Heart left ventricle (tissue), 16 donors: ENCODE data around the gene KCNH5. TPM values are rescaled to one million over a fixed set of nuclear protein-coding genes. Genes with fewer than 3 reads are reported as not detected.

Source experiments
- ATAC-seq, 4 donors: fragments of 200-7000 bp; cut with Tn5 transposase; one replicate each; pipeline ENCODE4 v1.9.1; 2020 to 2022; ENCODE audit warnings: moderate library complexity in 4 of 4, mild to moderate bottlenecking in 3 of 4, moderate number of reproducible peaks in 1 of 4
- DNase-seq, 5 donors: peaks; one replicate each; pipeline ENCODE4 v3.0.0-alpha.2; 2020
- H3K27ac ChIP-seq, 12 donors: fragments of 200-600 bp; sonication (generic) in 4 of 12; one replicate each; pipeline versions ENCODE4 v1.5.0 to v1.8.0; 2016 to 2022; ENCODE audit warnings: mild to moderate bottlenecking in 2 of 12
- H3K27me3 ChIP-seq, 9 donors: fragments of 200-600 bp; sonication (generic) in 2 of 9; one replicate each; pipeline versions ENCODE4 v1.5.1 to v1.8.0; 2016 to 2022; ENCODE audit warnings: mild to moderate bottlenecking in 3 of 9
- H3K36me3 ChIP-seq, 9 donors: fragments of 200-600 bp; sonication (generic) in 2 of 9; one replicate each; pipeline versions ENCODE4 v1.5.0 to v1.8.0; 2018 to 2022; ENCODE audit warnings: mild to moderate bottlenecking in 2 of 9
- H3K4me1 ChIP-seq, 12 donors: fragments of 200-600 bp; sonication (generic) in 4 of 12; one replicate each; pipeline versions ENCODE4 v1.5.0 to v1.8.0; 2016 to 2022; ENCODE audit warnings: mild to moderate bottlenecking in 3 of 12
- H3K4me3 ChIP-seq, 12 donors: fragments of 200-600 bp; sonication (generic) in 4 of 12; one replicate each; pipeline versions ENCODE4 v1.5.0 to v1.8.0; 2017 to 2022; ENCODE audit warnings: mild to moderate bottlenecking in 9 of 12, moderate library complexity in 4 of 12
- H3K9me3 ChIP-seq, 12 donors: fragments of 200-600 bp; sonication (generic) in 4 of 12; one replicate each; pipeline versions ENCODE4 v1.5.0 to v1.8.0; 2016 to 2022; ENCODE audit warnings: mild to moderate bottlenecking in 1 of 12
- POLR2A ChIP-seq, 2 donors: fragments of 450-650 bp; IDR thresholded peaks; one replicate each; pipeline ENCODE4 v1.6.1; 2017; ENCODE audit warnings: antibody characterized with exemption in 2 of 2, mild to moderate bottlenecking in 2 of 2, moderate library complexity in 2 of 2
- WGBS, 4 donors: extraction: QIAGEN DNeasy Blood & Tissue Kit in 2 of 4; methylation state at CpG; one replicate each; pipeline versions ENCODE4 v1.1.5 to v1.1.7; 2013 to 2018; 5-methylcytosine and 5-hydroxymethylcytosine counted together
- intact Hi-C, 10 donors: fragments of 100-400 bp; cut with DNase I; formaldehyde crosslinking; loops; one replicate each; pipeline versions ENCODE4 v1.11.1 to v1.14.2; 2022
- polyA plus RNA-seq, 2 donors: library from polyadenylated mRNA; stranded (reverse); fragments of 200-250 nt; gene quantifications; one replicate each; pipeline ENCODE4 v1.2.3, GENCODE V29; 2013
- total RNA-seq, 9 donors: library from RNA; depleted of rRNA in 2 of 9; stranded (reverse); fragments of >200 nt in 2 of 9; fragmentation: NEBNext Ultra II Directional in 3 of 9; extraction: Animal tissue kit (Norgen Biotek cat#: 25700) in 3 of 9; gene quantifications; one replicate each; pipeline versions ENCODE4 v1.1.0 to v1.2.4, GENCODE V29; 2016 to 2023
- TF ChIP-seq, protein P1 (sequence below), 12 donors: fragments of 200-600 bp; sonication (generic) in 4 of 12; IDR thresholded peaks; one replicate each; pipeline versions ENCODE4 v1.5.0 to v1.8.0; 2018 to 2022; ENCODE audit warnings: antibody characterized with exemption in 12 of 12, mild to moderate bottlenecking in 5 of 12
- donor health status: ischemic (EF 13 %, LVEDD 7.1; RV severe dilation, severe dysfunction).
- donor health status: healthy with polysubstance abuse.
- donor health status: DM: no; HTN: yes; CAD: no.
- donor health status: DM: no; HTN: no; CAD: no.
- donor health status: ischemic (EF 25% LVEDD 6.9; RV normal size, moderate dysfunction).
- donor health status: ischemic (EF 25% LVEDD 5.7; RV mildly dilated, moderate dysfunction).
- donor health status: healthy.
- donor health status: DM: yes; HTN: yes; CAD: no.
- donor health status: ischemic (EF 35%, LVEDD 5.7; RV mildly dilated, moderate dysfunction).
- donor health status: nonischemic (EF 11% LVEDD 7.7; RV severe dilation, severe dysfunction).
- donor health status: DM: yes; HTN: yes; CAD: no.
- donor health status: PGD.
- donor health status: ischemic (EF 29% LVEDD 5.4; RV normal size, mild dysfunction).
- donor health status: nonischemic (EF 23%, LVEDD 6.1; RV moderate dilation, normal function).

KCNH5 gene
- total and polyA plus RNA-seq, 11 donors = 0.17 to 0.66 TPM; not detected in 9

DNA sequence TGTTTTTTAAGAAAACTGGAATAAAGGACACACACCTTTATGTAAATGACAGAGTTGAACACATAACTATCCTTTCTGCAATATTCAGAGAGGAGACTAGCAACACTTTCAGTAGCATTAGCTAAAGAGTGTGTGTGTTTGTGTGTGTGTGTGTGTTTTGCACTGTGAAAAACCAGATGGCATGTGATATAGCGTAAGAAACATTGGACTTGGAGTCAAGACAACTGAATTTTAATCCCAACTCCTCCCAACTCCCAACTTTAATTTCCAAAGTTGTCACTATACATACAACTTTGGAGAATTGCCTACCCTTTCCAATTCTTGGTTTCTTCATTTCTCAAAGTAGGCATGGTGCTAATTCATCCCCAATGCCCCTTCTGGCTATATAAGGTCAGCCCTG, 347.8 kb downstream of the KCNH5 start:
- WGBS, 4 donors = 78 to 97% (median 86%) methylated on average over 1 of the region's 1 CpG
- TF ChIP-seq, protein P1, sequence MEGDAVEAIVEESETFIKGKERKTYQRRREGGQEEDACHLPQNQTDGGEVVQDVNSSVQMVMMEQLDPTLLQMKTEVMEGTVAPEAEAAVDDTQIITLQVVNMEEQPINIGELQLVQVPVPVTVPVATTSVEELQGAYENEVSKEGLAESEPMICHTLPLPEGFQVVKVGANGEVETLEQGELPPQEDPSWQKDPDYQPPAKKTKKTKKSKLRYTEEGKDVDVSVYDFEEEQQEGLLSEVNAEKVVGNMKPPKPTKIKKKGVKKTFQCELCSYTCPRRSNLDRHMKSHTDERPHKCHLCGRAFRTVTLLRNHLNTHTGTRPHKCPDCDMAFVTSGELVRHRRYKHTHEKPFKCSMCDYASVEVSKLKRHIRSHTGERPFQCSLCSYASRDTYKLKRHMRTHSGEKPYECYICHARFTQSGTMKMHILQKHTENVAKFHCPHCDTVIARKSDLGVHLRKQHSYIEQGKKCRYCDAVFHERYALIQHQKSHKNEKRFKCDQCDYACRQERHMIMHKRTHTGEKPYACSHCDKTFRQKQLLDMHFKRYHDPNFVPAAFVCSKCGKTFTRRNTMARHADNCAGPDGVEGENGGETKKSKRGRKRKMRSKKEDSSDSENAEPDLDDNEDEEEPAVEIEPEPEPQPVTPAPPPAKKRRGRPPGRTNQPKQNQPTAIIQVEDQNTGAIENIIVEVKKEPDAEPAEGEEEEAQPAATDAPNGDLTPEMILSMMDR (IDR thresholded peaks at IDR 0.05) = no peak
- ATAC-seq (no peak), DNase-seq (no peak)
- no peaks in the 10 kb centered on the region for H3K27me3 ChIP-seq
- intact Hi-C loops = no loop called here
- H3K4me1 ChIP-seq = no peaks in the 10 kb centered on the region
- H3K9me3 ChIP-seq = no peaks in the 10 kb centered on the region
- H3K36me3 ChIP-seq = no peaks in the 10 kb centered on the region
- H3K27ac ChIP-seq = no peak overlapping the region
- H3K4me3 ChIP-seq = no peak overlapping the region

DNA sequence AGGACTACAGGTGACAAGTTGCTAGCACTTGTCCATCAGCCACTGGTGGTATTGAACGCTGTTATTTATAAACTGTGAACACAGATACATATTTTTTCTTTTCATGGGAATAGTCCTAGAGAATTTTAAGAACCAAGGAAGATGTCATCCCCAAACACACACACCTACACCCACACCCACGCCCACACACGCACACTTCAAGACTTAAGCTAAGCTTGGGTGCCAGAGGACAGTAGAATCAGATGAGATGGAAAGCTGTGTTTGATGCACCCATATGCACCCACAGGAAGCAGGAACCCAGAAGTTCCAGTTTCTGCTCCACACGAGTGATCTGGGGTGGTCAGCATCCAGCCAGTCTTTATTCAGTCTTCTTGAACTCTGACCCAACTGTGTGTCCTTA, 348.3 kb downstream of the KCNH5 start:
- no peak overlapping the region for H3K4me3 ChIP-seq
- H3K36me3 ChIP-seq = no peaks in the 10 kb centered on the region
- WGBS, 4 donors = 74 to 83% (median 80%) methylated on average over 4 of the region's 4 CpGs
- H3K27ac ChIP-seq = no peak overlapping the region
- no peaks in the 10 kb centered on the region for H3K27me3 ChIP-seq
- no peaks in the 10 kb centered on the region for H3K9me3 ChIP-seq
- ATAC-seq = no peak
- H3K4me1 ChIP-seq = no peaks in the 10 kb centered on the region
- intact Hi-C loops = no loop called here
- no peak for DNase-seq
- TF ChIP-seq, protein P1 (IDR thresholded peaks at IDR 0.05) = no peak
- no peak for TF ChIP-seq POLR2A (IDR thresholded peaks at IDR 0.05)

DNA sequence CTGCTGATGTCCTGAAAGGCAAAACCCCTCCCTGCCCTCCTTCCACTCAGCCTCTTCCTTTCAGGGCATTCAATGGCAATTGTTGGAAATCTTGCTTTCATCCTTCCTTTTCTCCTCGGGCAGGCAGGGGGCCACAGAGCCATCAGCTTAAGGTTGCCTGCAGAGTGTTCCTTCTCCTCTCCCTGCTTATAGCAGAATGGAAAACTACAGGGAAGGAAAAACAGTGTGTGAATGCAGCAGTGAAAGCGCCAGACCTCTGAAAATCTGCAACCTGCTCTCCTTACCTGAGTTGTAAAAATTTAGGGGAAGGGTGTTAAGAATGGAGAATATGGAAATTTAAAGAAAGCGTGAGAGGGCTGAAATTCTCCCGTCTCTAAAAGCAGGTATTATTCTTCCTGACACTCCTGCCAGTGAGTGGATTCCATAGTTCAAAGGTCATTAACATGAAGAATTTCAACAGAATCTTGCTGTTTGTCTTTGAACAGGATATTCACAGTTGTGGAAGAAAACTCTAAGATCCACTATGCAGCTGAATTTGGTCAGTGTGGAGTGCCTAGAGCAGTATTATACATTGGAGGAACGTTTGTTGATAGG, 348.8 kb downstream of the KCNH5 start:
- 29 to 43% (median 34%) methylated on average over 5 of the region's 5 CpGs for WGBS, 4 donors
- Histone ChIP-seq H3K4me1 (no peaks in the 10 kb centered on the region), H3K9me3 (no peaks in the 10 kb centered on the region), H3K36me3 (no peaks in the 10 kb centered on the region), H3K27me3 (no peaks in the 10 kb centered on the region), H3K27ac (no peak overlapping the region), H3K4me3 (no peak overlapping the region)
- TF ChIP-seq, protein P1 (IDR thresholded peaks at IDR 0.05) = no peak
- TF ChIP-seq POLR2A (IDR thresholded peaks at IDR 0.05) = no peak
- ATAC-seq = no peak
- DNase-seq = no peak
- intact Hi-C loops = no loop called here

DNA sequence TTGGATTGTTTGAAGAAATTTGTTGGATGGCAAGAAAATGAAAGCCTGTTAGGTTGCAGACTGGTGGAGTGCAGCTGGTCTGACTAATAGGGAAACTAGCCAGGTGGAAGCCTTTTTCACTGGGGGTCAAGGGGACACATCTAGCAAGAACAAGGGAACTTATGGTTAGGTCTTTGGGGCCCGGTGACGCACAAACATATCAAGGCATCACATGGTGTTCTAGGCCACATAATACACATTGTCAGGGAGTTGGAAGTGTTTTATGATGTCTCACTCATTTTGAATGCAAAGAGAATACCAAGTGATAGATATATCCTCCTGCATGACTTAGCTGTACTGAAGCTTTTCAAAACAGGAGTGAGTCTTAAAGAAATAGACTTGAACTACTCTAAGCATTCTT, 351.2 kb downstream of the KCNH5 start:
- intact Hi-C loops = no loop called here
- DNase-seq (no peak), ATAC-seq (no peak)
- 92 to 96% (median 94%) methylated on average over 2 of the region's 2 CpGs for WGBS, 4 donors
- Histone ChIP-seq H3K27me3 (no peaks in the 10 kb centered on the region), H3K4me1 (no peaks in the 10 kb centered on the region), H3K36me3 (no peaks in the 10 kb centered on the region), H3K4me3 (no peak overlapping the region), H3K9me3 (peaks cover 0 to 2% (median 0%) of the 10 kb centered on the region in 12 donors), H3K27ac (no peak overlapping the region)
- TF ChIP-seq, protein P1 (IDR thresholded peaks at IDR 0.05) = no peak
- no peak for TF ChIP-seq POLR2A (IDR thresholded peaks at IDR 0.05)
